ENCODE measurements around the gene KLHL6. TPM values are rescaled to one million over a fixed set of nuclear protein-coding genes. Genes with fewer than 3 reads are reported as not detected.

Gene KLHL6
- total RNA-seq, 4 donors from 2014 or later, result 0.26 to 2.0 (median 1.6) TPM

DNA sequence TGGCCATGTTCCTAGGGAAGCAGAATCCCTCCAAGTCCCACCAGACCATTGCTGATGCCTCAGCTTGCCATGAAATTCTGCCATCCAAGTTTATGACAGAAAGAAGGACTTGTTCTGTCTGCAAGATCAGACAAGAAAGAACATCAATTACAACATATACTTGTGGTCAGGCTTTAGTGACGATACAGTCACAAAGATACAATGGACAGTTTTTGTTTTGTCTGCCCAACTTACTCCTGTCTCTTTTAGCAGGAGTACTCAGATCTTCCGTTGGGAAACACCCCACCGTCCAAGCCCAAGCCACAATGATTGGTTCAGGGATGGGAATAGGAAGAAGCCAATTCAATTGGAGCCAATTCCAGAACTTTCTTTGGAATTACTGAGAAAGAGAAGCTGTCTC is 15.7 kb downstream of the KLHL6 start:
- Histone ChIP-seq H3K4me3 (no peak overlapping the region), H3K9me3 (no peaks in the 10 kb centered on the region), H3K27me3 (no peaks in the 10 kb centered on the region), H3K4me1 (no peaks in the 10 kb centered on the region), H3K27ac (no peak overlapping the region), H3K36me3 (no peaks in the 10 kb centered on the region)
- intact Hi-C loops (cut with DNase I; ENCODE audit: low total_unique reads), result no loop called here
- no peak for DNase-seq
- TF ChIP-seq, protein P1, sequence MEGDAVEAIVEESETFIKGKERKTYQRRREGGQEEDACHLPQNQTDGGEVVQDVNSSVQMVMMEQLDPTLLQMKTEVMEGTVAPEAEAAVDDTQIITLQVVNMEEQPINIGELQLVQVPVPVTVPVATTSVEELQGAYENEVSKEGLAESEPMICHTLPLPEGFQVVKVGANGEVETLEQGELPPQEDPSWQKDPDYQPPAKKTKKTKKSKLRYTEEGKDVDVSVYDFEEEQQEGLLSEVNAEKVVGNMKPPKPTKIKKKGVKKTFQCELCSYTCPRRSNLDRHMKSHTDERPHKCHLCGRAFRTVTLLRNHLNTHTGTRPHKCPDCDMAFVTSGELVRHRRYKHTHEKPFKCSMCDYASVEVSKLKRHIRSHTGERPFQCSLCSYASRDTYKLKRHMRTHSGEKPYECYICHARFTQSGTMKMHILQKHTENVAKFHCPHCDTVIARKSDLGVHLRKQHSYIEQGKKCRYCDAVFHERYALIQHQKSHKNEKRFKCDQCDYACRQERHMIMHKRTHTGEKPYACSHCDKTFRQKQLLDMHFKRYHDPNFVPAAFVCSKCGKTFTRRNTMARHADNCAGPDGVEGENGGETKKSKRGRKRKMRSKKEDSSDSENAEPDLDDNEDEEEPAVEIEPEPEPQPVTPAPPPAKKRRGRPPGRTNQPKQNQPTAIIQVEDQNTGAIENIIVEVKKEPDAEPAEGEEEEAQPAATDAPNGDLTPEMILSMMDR (IDR thresholded peaks at IDR 0.05), result no peak
- no peak for TF ChIP-seq POLR2A (IDR thresholded peaks at IDR 0.05)

DNA sequence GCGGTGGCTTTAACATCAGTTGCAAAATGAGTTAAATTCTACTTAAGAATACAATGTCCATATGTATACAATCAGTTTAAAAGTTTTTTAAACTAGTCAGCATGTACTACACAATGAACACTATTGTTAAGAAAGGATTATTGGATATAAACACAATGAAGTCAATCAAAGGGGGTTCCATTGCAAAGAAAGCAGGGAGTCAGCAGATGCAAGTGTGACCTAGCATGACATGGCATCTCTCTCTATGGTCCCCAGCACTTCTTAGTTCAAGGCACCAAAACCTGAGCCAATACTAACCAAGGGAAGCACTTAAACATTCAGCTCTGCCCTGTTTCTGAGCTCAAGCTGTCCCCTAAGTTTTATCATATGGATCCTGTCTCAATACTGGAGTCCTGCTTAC is 17.0 kb downstream of the KLHL6 start:
- TF ChIP-seq, protein P1 (IDR thresholded peaks at IDR 0.05), result no peak
- no peak for TF ChIP-seq POLR2A (IDR thresholded peaks at IDR 0.05)
- DNase-seq, result no peak
- H3K9me3 ChIP-seq, result no peaks in the 10 kb centered on the region
- H3K27ac ChIP-seq, result no peak overlapping the region
- no peaks in the 10 kb centered on the region for H3K27me3 ChIP-seq
- H3K36me3 ChIP-seq, result no peaks in the 10 kb centered on the region
- intact Hi-C loops (cut with DNase I; ENCODE audit: low total_unique reads), result no loop called here
- no peak overlapping the region for H3K4me3 ChIP-seq
- H3K4me1 ChIP-seq, result no peaks in the 10 kb centered on the region

DNA sequence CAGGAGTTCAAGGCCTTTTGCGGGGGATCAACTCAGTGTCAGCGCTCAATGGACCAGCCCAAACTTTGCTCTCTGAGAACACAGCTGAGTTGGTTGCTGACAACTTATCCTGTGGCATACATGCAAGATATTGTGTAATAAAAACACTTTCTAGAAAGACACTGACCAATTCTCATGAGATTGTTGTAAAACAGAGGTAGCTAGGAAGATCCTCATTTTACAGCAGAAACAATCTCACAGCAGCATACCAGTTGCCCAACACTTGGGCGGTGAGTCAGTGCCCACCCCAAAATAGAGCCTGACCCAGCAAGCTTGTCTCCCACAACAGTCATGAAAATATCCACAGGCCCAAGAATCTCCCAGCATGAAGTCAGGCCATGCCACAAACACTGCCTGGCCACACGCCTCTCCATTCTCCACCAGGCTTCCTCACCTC is 18.2 kb downstream of the KLHL6 start:
- H3K4me3 ChIP-seq, result no peak overlapping the region
- no peak for DNase-seq
- H3K27ac ChIP-seq, result no peak overlapping the region
- no peaks in the 10 kb centered on the region for H3K4me1 ChIP-seq
- TF ChIP-seq, protein P1 (IDR thresholded peaks at IDR 0.05), result no peak
- TF ChIP-seq POLR2A (IDR thresholded peaks at IDR 0.05), result no peak
- H3K36me3 ChIP-seq, result no peaks in the 10 kb centered on the region
- no peaks in the 10 kb centered on the region for H3K9me3 ChIP-seq
- intact Hi-C loops (cut with DNase I; ENCODE audit: low total_unique reads), result no loop called here
- no peaks in the 10 kb centered on the region for H3K27me3 ChIP-seq

DNA sequence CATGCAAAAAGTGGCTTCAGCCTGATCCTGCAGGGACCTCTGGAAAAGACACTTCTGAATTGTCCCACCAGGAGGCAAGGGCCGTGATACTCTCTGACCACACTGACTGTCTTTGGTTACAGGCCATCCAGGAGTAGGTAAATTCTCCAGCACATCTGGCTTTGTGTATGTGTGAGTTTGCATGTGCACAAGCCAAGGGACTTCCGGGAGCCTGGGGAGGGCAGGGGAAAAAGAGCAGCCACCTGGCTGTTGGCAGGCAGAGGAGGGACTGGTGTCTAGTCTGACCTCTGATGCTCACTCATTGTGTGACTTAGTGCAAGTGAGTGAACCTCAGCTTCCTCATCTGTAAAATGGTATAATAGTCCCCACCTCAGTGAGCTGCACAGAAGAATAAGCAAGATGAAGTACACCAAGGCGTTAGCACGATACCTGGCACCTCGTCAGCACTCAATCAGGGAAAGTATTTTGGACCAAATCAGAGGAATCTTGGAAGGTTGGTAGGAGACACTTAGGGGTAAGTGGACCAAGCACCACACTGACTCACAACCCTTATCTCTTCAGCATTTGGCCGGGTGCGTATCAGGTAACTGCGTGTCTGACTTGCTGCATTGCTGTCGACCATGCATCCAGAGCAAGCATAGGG is 19.1 kb downstream of the KLHL6 start:
- no peak for TF ChIP-seq POLR2A (IDR thresholded peaks at IDR 0.05)
- TF ChIP-seq, protein P1 (IDR thresholded peaks at IDR 0.05), result no peak
- Histone ChIP-seq H3K36me3 (no peaks in the 10 kb centered on the region), H3K4me3 (no peak overlapping the region), H3K27ac (no peak overlapping the region), H3K27me3 (no peaks in the 10 kb centered on the region), H3K9me3 (no peaks in the 10 kb centered on the region), H3K4me1 (no peaks in the 10 kb centered on the region)
- intact Hi-C loops (cut with DNase I; ENCODE audit: low total_unique reads), result no loop called here
- no peak for DNase-seq

DNA sequence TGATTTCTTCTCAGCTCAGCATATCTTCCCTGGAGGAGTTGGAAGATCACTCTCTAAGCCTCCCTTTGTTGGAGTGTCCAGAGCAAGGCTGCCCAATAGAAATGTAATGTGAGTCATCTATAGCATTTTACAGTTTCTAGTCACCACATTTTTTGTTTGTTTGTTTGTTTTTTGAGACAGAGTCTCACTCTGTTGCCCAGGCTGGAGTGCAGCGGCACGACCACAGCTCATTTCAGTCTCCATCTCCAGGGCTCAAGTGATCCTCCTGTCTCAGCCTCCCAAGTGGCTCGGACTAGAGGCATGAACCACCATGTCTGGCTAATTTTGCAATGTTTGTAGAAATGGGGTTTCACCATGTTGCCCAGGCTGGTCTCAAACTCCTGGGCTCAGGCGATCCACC is 21.3 kb downstream of the KLHL6 start:
- no peak overlapping the region for H3K27ac ChIP-seq
- intact Hi-C loops (cut with DNase I; ENCODE audit: low total_unique reads), result no loop called here
- H3K4me3 ChIP-seq, result no peak overlapping the region
- no peaks in the 10 kb centered on the region for H3K27me3 ChIP-seq
- no peaks in the 10 kb centered on the region for H3K9me3 ChIP-seq
- no peaks in the 10 kb centered on the region for H3K36me3 ChIP-seq
- no peaks in the 10 kb centered on the region for H3K4me1 ChIP-seq
- TF ChIP-seq, protein P1 (IDR thresholded peaks at IDR 0.05), result no peak
- TF ChIP-seq POLR2A (IDR thresholded peaks at IDR 0.05), result no peak
- DNase-seq, result no peak
